Measurements from ENCODE around the gene METTL16.

The METTL16 gene

GRCh38 chr17:2393954-2394749 is 117.5 kb downstream of the METTL16 start:
- H3K27me3 ChIP-seq (replicated peaks; ENCODE audit: control insufficient read depth, insufficient read depth, low read length, poor library complexity, severe bottlenecking) = no peaks in the 10 kb centered on the region
- no peak for DNase-seq
- H3K4me1 ChIP-seq (ENCODE audit: control insufficient read depth, insufficient read depth, low read length, poor library complexity, severe bottlenecking) = peaks cover 59% of the 10 kb centered on the region
- H3K9me3 ChIP-seq (ENCODE audit: control insufficient read depth, low read length) = no peaks in the 10 kb centered on the region
- H3K4me3 ChIP-seq (ENCODE audit: insufficient read depth, low read depth, low read length, poor library complexity, severe bottlenecking) = peak overlapping the region; percentile 46
- peak overlapping the region; percentile 99 for H3K27ac ChIP-seq (ENCODE audit: insufficient read depth, low read length, poor library complexity, severe bottlenecking)
- peaks cover 3% of the 10 kb centered on the region for H3K36me3 ChIP-seq (ENCODE audit: control insufficient read depth, insufficient read depth, low read length)

GRCh38 chr17:2393174-2393953 is 118.3 kb downstream of the METTL16 start:
- Histone ChIP-seq H3K4me3 (ENCODE audit: insufficient read depth, low read depth, low read length, poor library complexity, severe bottlenecking) (peak overlapping the region; percentile 77), H3K27me3 (replicated peaks; ENCODE audit: control insufficient read depth, insufficient read depth, low read length, poor library complexity, severe bottlenecking) (no peaks in the 10 kb centered on the region), H3K36me3 (ENCODE audit: control insufficient read depth, insufficient read depth, low read length) (peaks cover 3% of the 10 kb centered on the region), H3K4me1 (ENCODE audit: control insufficient read depth, insufficient read depth, low read length, poor library complexity, severe bottlenecking) (peaks cover 53% of the 10 kb centered on the region), H3K9me3 (ENCODE audit: control insufficient read depth, low read length) (no peaks in the 10 kb centered on the region), H3K27ac (ENCODE audit: insufficient read depth, low read length, poor library complexity, severe bottlenecking) (peak overlapping the region; percentile 99)
- DNase-seq = peak; percentile 88 to 90 (median 90)

- no peaks in the 10 kb centered on the region for H3K9me3 ChIP-seq (ENCODE audit: control insufficient read depth, low read length)
- peaks cover 6% of the 10 kb centered on the region for H3K36me3 ChIP-seq (ENCODE audit: control insufficient read depth, insufficient read depth, low read length)
- DNase-seq = peak; percentile 94 to 97 (median 95)
- peak overlapping the region; percentile 77 for H3K4me3 ChIP-seq (ENCODE audit: insufficient read depth, low read depth, low read length, poor library complexity, severe bottlenecking)
- no peaks in the 10 kb centered on the region for H3K27me3 ChIP-seq (replicated peaks; ENCODE audit: control insufficient read depth, insufficient read depth, low read length, poor library complexity, severe bottlenecking)
- H3K4me1 ChIP-seq (ENCODE audit: control insufficient read depth, insufficient read depth, low read length, poor library complexity, severe bottlenecking) = peaks cover 45% of the 10 kb centered on the region
- peak overlapping the region; percentile 99 for H3K27ac ChIP-seq (ENCODE audit: insufficient read depth, low read length, poor library complexity, severe bottlenecking)
Observed at GRCh38 chr17:2392252-2393173, 119.2 kb downstream of the METTL16 start.

- peak overlapping the region; percentile 63 for H3K4me3 ChIP-seq (ENCODE audit: insufficient read depth, low read depth, low read length, poor library complexity, severe bottlenecking)
- H3K27ac ChIP-seq (ENCODE audit: insufficient read depth, low read length, poor library complexity, severe bottlenecking) = peak overlapping the region; percentile 99
- peaks cover 14% of the 10 kb centered on the region for H3K36me3 ChIP-seq (ENCODE audit: control insufficient read depth, insufficient read depth, low read length)
- DNase-seq = no peak
- H3K27me3 ChIP-seq (replicated peaks; ENCODE audit: control insufficient read depth, insufficient read depth, low read length, poor library complexity, severe bottlenecking) = no peaks in the 10 kb centered on the region
- H3K4me1 ChIP-seq (ENCODE audit: control insufficient read depth, insufficient read depth, low read length, poor library complexity, severe bottlenecking) = peaks cover 37% of the 10 kb centered on the region
- no peaks in the 10 kb centered on the region for H3K9me3 ChIP-seq (ENCODE audit: control insufficient read depth, low read length)
Observed at GRCh38 chr17:2391597-2392251, 120.0 kb downstream of the METTL16 start.

GRCh38 chr17:2390199-2390836 is 121.4 kb downstream of the METTL16 start:
- Histone ChIP-seq H3K4me3 (ENCODE audit: insufficient read depth, low read depth, low read length, poor library complexity, severe bottlenecking) (no peak overlapping the region), H3K4me1 (ENCODE audit: control insufficient read depth, insufficient read depth, low read length, poor library complexity, severe bottlenecking) (peaks cover 24% of the 10 kb centered on the region), H3K27me3 (replicated peaks; ENCODE audit: control insufficient read depth, insufficient read depth, low read length, poor library complexity, severe bottlenecking) (no peaks in the 10 kb centered on the region), H3K27ac (ENCODE audit: insufficient read depth, low read length, poor library complexity, severe bottlenecking) (peak overlapping the region; percentile 10), H3K36me3 (ENCODE audit: control insufficient read depth, insufficient read depth, low read length) (peaks cover 14% of the 10 kb centered on the region), H3K9me3 (ENCODE audit: control insufficient read depth, low read length) (no peaks in the 10 kb centered on the region)
- DNase-seq = no peak

- Histone ChIP-seq H3K27me3 (replicated peaks; ENCODE audit: control insufficient read depth, insufficient read depth, low read length, poor library complexity, severe bottlenecking) (no peaks in the 10 kb centered on the region), H3K36me3 (ENCODE audit: control insufficient read depth, insufficient read depth, low read length) (peaks cover 12% of the 10 kb centered on the region), H3K27ac (ENCODE audit: insufficient read depth, low read length, poor library complexity, severe bottlenecking) (no peak overlapping the region), H3K4me1 (ENCODE audit: control insufficient read depth, insufficient read depth, low read length, poor library complexity, severe bottlenecking) (peaks cover 14% of the 10 kb centered on the region), H3K4me3 (ENCODE audit: insufficient read depth, low read depth, low read length, poor library complexity, severe bottlenecking) (no peak overlapping the region), H3K9me3 (ENCODE audit: control insufficient read depth, low read length) (no peaks in the 10 kb centered on the region)
- no peak for DNase-seq
Observed at GRCh38 chr17:2388683-2389055, 123.0 kb downstream of the METTL16 start.

- H3K9me3 ChIP-seq (ENCODE audit: control insufficient read depth, low read length) = no peaks in the 10 kb centered on the region
- no peak overlapping the region for H3K4me3 ChIP-seq (ENCODE audit: insufficient read depth, low read depth, low read length, poor library complexity, severe bottlenecking)
- H3K36me3 ChIP-seq (ENCODE audit: control insufficient read depth, insufficient read depth, low read length) = peaks cover 12% of the 10 kb centered on the region
- H3K27ac ChIP-seq (ENCODE audit: insufficient read depth, low read length, poor library complexity, severe bottlenecking) = no peak overlapping the region
- H3K27me3 ChIP-seq (replicated peaks; ENCODE audit: control insufficient read depth, insufficient read depth, low read length, poor library complexity, severe bottlenecking) = no peaks in the 10 kb centered on the region
- H3K4me1 ChIP-seq (ENCODE audit: control insufficient read depth, insufficient read depth, low read length, poor library complexity, severe bottlenecking) = peaks cover 14% of the 10 kb centered on the region
- no peak for DNase-seq
Observed at GRCh38 chr17:2388020-2388682, 123.5 kb downstream of the METTL16 start.

- Histone ChIP-seq H3K9me3 (ENCODE audit: control insufficient read depth, low read length) (no peaks in the 10 kb centered on the region), H3K27me3 (replicated peaks; ENCODE audit: control insufficient read depth, insufficient read depth, low read length, poor library complexity, severe bottlenecking) (no peaks in the 10 kb centered on the region), H3K36me3 (ENCODE audit: control insufficient read depth, insufficient read depth, low read length) (peaks cover 12% of the 10 kb centered on the region), H3K4me1 (ENCODE audit: control insufficient read depth, insufficient read depth, low read length, poor library complexity, severe bottlenecking) (peaks cover 13% of the 10 kb centered on the region), H3K27ac (ENCODE audit: insufficient read depth, low read length, poor library complexity, severe bottlenecking) (no peak overlapping the region), H3K4me3 (ENCODE audit: insufficient read depth, low read depth, low read length, poor library complexity, severe bottlenecking) (no peak overlapping the region)
- no peak for DNase-seq
Observed at GRCh38 chr17:2387086-2388019, 124.3 kb downstream of the METTL16 start.

All from effector memory CD4-positive, alpha-beta T cell (primary cell).